ENCODE data around the gene TEDC1.

TEDC1 gene

GRCh38 chr14:105474483-105475268 is 16.4 kb upstream of the TEDC1 start, which contains the start of gene CRIP2:
Gene CRIP2, plus strand, starts transcription at chr14:105474821. Its CDS starts 42 bp downstream, at chr14:105474863.
- peak; percentile 64 for DNase-seq

GRCh38 chr14:105475269-105476096 is 15.6 kb upstream of the TEDC1 start:
- peak; percentile 35 for DNase-seq

GRCh38 chr14:105476097-105476830 is 14.8 kb upstream of the TEDC1 start:
- DNase-seq = no peak

- no peak for DNase-seq
Measured at GRCh38 chr14:105476831-105477659, 14.0 kb upstream of the TEDC1 start.

GRCh38 chr14:105477660-105478397 is 13.2 kb upstream of the TEDC1 start:
- peak; percentile 88 for DNase-seq

GRCh38 chr14:105478398-105479251 is 12.4 kb upstream of the TEDC1 start:
- peak; percentile 58 for DNase-seq

- peak; percentile 24 for DNase-seq
Measured at GRCh38 chr14:105479431-105480158, 11.5 kb upstream of the TEDC1 start.

- no peak for DNase-seq
Measured at GRCh38 chr14:105480199-105480746, 10.8 kb upstream of the TEDC1 start.

DNA sequence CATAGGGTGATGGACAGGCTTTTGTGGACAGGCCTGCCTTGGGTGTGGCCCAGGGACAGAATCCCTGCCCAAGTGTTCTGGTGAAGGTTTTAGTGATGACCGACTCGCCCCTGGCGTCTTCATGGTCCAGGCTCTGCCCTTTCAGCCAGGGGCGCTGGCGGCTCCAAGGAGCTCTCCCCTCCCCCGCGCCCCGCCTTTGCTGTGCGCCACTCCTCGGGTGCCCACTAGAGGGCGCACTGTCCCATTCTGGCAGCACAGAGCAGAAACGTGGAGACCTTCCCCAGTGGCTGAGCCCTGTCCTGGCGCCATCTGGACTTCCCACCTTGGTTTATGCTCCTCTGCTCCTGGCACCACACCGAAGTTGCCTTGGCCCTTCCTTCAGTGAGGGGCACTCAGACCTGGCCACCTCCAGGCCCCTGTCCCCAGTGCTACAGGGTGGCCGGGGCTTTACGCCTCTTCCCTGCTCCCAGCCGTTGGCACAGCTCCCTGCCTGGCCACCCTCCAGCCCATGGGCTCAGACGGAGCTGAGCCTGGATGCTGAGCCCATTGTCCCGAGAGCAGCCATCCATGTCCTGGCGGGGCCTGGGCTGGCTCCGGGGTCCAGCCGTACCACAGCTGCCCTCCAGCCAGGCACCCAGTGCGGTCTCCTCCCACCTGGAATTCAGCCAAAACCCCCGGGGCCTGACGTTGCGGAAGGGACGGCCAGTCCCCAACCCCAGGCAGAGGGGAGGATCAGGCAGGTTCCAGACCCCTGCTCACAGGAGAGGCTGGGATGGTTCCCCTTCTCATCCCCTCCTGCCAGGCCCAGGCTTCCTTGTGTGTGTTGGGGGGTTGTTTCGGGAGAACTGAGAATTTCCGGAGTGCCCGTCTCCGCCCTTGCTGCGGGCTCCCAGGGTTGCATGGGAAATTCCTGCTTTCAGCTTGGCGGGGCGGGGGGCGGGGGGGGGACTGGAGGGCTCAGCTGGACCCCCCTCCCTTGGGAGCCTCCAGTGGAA is 9.9 kb upstream of the TEDC1 start:
- peak; percentile 89 for DNase-seq

GRCh38 chr14:105481886-105482457 is 9.1 kb upstream of the TEDC1 start:
- DNase-seq = peak; percentile 96

- DNase-seq = no peak
Measured at GRCh38 chr14:105482486-105483110, 8.4 kb upstream of the TEDC1 start.

GRCh38 chr14:105483300-105484068 is 7.6 kb upstream of the TEDC1 start:
- no peak for DNase-seq

DNA sequence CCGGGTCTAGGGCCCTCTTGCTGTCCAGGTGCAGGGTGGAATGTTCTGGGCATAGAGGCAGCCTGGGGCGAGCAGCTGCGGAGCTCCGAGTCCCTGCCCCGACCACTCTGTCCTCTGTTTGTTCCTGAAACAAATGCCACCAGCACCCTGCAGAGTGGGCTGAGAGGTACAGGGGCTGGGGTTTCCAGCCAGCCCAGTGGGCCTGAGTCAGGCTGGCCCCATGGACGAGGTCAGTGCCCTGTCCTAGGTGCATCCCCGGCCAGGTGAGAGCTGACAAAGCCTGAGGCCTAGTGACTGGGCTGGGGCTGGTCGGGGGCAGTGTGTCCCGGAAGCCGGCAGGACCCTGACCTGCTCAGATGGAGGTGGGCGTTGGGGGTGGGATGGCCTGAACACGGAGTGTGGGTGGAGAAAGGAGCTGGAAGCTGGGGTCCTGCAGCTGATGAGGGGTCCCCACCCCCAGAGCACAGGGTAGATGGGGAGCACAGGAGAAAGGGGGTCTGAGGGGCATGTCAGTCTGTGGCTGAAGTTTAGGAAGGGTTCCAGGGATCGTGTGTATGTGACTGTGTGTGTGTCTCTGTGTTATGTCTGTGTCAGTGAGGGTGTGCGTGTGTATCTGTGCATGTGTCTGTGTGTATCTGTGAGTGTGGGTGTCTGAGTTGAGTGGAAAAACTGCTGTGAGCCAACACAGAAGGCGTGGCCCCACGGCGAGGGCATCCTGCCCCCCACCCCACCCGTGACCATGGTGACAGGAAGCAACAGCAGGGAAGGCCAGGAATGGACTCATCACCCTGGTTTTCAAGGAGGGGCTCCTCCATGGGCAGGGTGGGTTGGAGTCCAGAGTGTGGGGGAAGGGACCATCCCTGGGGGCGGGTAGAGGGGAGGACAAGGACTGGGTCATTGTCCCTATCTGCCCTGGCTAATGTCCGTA is 6.7 kb upstream of the TEDC1 start:
- peak; percentile 74 for DNase-seq

- no peak for DNase-seq
Measured at GRCh38 chr14:105484997-105485393, 6.1 kb upstream of the TEDC1 start.

DNA sequence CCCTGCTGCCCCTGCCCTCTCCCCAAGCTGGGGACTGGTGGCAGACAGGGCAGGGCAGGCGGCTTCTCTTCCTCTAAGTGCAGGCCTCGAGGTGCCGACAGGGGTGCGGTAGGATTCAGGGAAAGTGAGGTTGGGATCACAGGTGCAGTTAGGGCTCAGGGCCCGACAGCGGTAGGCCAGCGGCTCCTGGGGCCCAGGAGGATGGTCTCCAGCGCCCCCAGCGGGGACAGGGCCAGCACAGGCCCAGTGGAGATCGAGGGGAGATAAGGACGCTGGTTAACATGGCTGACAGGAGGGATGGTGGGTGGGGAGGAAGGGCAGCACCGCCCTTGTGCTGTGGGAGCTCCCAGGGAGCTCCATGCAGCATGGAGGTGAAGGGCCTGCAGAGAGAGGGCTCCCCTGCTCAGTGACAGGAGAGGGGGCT is 5.3 kb upstream of the TEDC1 start:
- peak; percentile 64 for DNase-seq
